GM19438 (cell line): Measurements from ENCODE around the gene HCFC2.
"Not testable (repeated sequence)": the region's sequence is repeated elsewhere in the genome, so short reads cannot be mapped to it uniquely, and the experiment has no call there.

Experiments used
- ATAC-seq: cut with Tn5 transposase; IDR thresholded peaks from one replicate; pipeline ENCODE4 v1.9.1; 2021; ENCODE audit warnings: low read depth; ENCODE audit not compliant: unreplicated experiment

HCFC2 gene

GRCh38 chr12:104114834-104115586 is 50.7 kb downstream of the HCFC2 start:
- not testable (repeated sequence) for ATAC-seq

GRCh38 chr12:104115587-104115975 is 51.2 kb downstream of the HCFC2 start:
- ATAC-seq: no peak

GRCh38 chr12:104121001-104121400 is 56.7 kb downstream of the HCFC2 start:
- no peak for ATAC-seq

- no peak for ATAC-seq
Observed at GRCh38 chr12:104122298-104122697, 58.0 kb downstream of the HCFC2 start.

GRCh38 chr12:104126548-104126947 is 62.2 kb downstream of the HCFC2 start:
- ATAC-seq: no peak

- no peak for ATAC-seq
Observed at GRCh38 chr12:104130760-104131159, 66.4 kb downstream of the HCFC2 start.

- ATAC-seq: no peak
Observed at GRCh38 chr12:104131609-104132008, 67.3 kb downstream of the HCFC2 start.

- no peak for ATAC-seq
Observed at GRCh38 chr12:104132351-104132956, 68.1 kb downstream of the HCFC2 start.

- no peak for ATAC-seq
Observed at GRCh38 chr12:104133321-104133720, 69.0 kb downstream of the HCFC2 start.

- no peak for ATAC-seq
Observed at GRCh38 chr12:104133866-104134265, 69.5 kb downstream of the HCFC2 start.

GRCh38 chr12:104134882-104135281 is 70.6 kb downstream of the HCFC2 start:
- ATAC-seq: no peak

- ATAC-seq: no peak
Observed at GRCh38 chr12:104136577-104136976, 72.2 kb downstream of the HCFC2 start.

- ATAC-seq: peak; percentile 28
Observed at GRCh38 chr12:104137001-104137901, 72.9 kb downstream of the HCFC2 start.

- peak; percentile 92 for ATAC-seq
Observed at GRCh38 chr12:104137902-104138796, 73.8 kb downstream of the HCFC2 start, which contains the start of gene NFYB. TSS of gene NFYB (minus strand) at chr12:104138210. CDS start at chr12:104135453, 2,757 bp downstream.

GRCh38 chr12:104138797-104139152 is 74.4 kb downstream of the HCFC2 start:
- no peak for ATAC-seq

- no peak for ATAC-seq
Observed at GRCh38 chr12:104142543-104142942, 78.2 kb downstream of the HCFC2 start.

- ATAC-seq: no peak
Observed at GRCh38 chr12:104143002-104143401, 78.7 kb downstream of the HCFC2 start.

GRCh38 chr12:104143918-104144317 is 79.6 kb downstream of the HCFC2 start:
- no peak for ATAC-seq

- ATAC-seq: no peak
Observed at GRCh38 chr12:104147346-104147745, 83.0 kb downstream of the HCFC2 start.

GRCh38 chr12:104150416-104150815 is 86.1 kb downstream of the HCFC2 start:
- no peak for ATAC-seq
